KMS-11 (cell line): Measurements from ENCODE around the gene COL8A1.

Experiments
- H2AFZ ChIP-seq: fragments of 200-600 bp; sonication (generic); 2 replicates; pipeline ENCODE4 v1.6.1; 2016; ENCODE audit warnings: antibody characterized with exemption, mixed run types, low read depth
- H3K27ac ChIP-seq: fragments of 200-600 bp; sonication (generic); 2 replicates; pipeline ENCODE4 v1.6.1; 2016; ENCODE audit warnings: mild to moderate bottlenecking, mixed run types
- H3K27me3 ChIP-seq: fragments of 200-600 bp; sonication (generic); 2 replicates; pipeline ENCODE4 v1.6.1; 2017; ENCODE audit warnings: mild to moderate bottlenecking, low read depth, mixed run types, moderate library complexity; ENCODE audit not compliant: insufficient read depth
- H3K36me3 ChIP-seq: fragments of 200-600 bp; sonication (generic); 2 replicates; pipeline ENCODE4 v1.6.1; 2017; ENCODE audit warnings: mild to moderate bottlenecking, mixed run types; ENCODE audit not compliant: insufficient read depth
- H3K4me1 ChIP-seq: fragments of 200-600 bp; sonication (generic); 2 replicates; pipeline ENCODE4 v1.6.1; 2016; ENCODE audit warnings: mild to moderate bottlenecking, low read depth, mixed run types; ENCODE audit not compliant: poor library complexity, severe bottlenecking
- H3K4me2 ChIP-seq: fragments of 200-600 bp; sonication (generic); 2 replicates; pipeline ENCODE4 v1.7.0; 2016; ENCODE audit warnings: mild to moderate bottlenecking, mixed run types
- H3K4me3 ChIP-seq: fragments of 200-600 bp; sonication (generic); IDR thresholded peaks from 2 replicates; pipeline ENCODE4 v1.6.1; 2017; ENCODE audit warnings: low read depth, low read length, mixed read lengths; ENCODE audit not compliant: insufficient read depth
- H3K79me2 ChIP-seq: fragments of 200-600 bp; sonication (generic); 2 replicates; pipeline ENCODE4 v1.6.1; 2016; ENCODE audit warnings: low read depth, mixed run types; ENCODE audit not compliant: insufficient read depth
- H3K9ac ChIP-seq: fragments of 200-600 bp; sonication (generic); 2 replicates; pipeline ENCODE4 v1.6.1; 2016; ENCODE audit warnings: mild to moderate bottlenecking, mixed run types
- H4K20me1 ChIP-seq: fragments of 200-600 bp; sonication (generic); 2 replicates; pipeline ENCODE4 v1.6.1; 2016; ENCODE audit warnings: mild to moderate bottlenecking, mixed run types; ENCODE audit not compliant: insufficient read depth
- TF ChIP-seq, protein P1 (sequence below): fragments of 200-600 bp; sonication (generic); conservative IDR thresholded peaks from 2 replicates; pipeline ENCODE4 v1.6.1; 2017; ENCODE audit warnings: low read depth, mild to moderate bottlenecking, antibody characterized with exemption, low read length, moderate library complexity, mixed read lengths

COL8A1 gene

GRCh38 chr3:99647081-99647480 lies 8.7 kb downstream of the COL8A1 start:
- Histone ChIP-seq H3K36me3 (no peaks in the 10 kb centered on the region), H2AFZ (no peak overlapping the region), H3K79me2 (no peaks in the 10 kb centered on the region), H3K9ac (no peak overlapping the region), H3K27me3 (no peaks in the 10 kb centered on the region), H3K4me1 (peaks cover 57% of the 10 kb centered on the region), H3K4me2 (peak overlapping the region; percentile 69; the same call in 1 of the 2 replicates), H3K27ac (no peak overlapping the region), H3K4me3 (no peak overlapping the region), H4K20me1 (no peaks in the 10 kb centered on the region)
- TF ChIP-seq, protein P1, sequence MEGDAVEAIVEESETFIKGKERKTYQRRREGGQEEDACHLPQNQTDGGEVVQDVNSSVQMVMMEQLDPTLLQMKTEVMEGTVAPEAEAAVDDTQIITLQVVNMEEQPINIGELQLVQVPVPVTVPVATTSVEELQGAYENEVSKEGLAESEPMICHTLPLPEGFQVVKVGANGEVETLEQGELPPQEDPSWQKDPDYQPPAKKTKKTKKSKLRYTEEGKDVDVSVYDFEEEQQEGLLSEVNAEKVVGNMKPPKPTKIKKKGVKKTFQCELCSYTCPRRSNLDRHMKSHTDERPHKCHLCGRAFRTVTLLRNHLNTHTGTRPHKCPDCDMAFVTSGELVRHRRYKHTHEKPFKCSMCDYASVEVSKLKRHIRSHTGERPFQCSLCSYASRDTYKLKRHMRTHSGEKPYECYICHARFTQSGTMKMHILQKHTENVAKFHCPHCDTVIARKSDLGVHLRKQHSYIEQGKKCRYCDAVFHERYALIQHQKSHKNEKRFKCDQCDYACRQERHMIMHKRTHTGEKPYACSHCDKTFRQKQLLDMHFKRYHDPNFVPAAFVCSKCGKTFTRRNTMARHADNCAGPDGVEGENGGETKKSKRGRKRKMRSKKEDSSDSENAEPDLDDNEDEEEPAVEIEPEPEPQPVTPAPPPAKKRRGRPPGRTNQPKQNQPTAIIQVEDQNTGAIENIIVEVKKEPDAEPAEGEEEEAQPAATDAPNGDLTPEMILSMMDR = no peak

- H3K9ac ChIP-seq = no peak overlapping the region
- TF ChIP-seq, protein P1 = no peak
- peaks cover 56% of the 10 kb centered on the region for H3K4me1 ChIP-seq
- no peaks in the 10 kb centered on the region for H4K20me1 ChIP-seq
- no peaks in the 10 kb centered on the region for H3K27me3 ChIP-seq
- peak overlapping the region; percentile 69 for H3K4me2 ChIP-seq
- no peak overlapping the region for H3K4me3 ChIP-seq
- H3K27ac ChIP-seq = peak overlapping the region; percentile 18; the same call in 1 of the 2 replicates
- H2AFZ ChIP-seq = peak overlapping the region; percentile 36; the same call in 1 of the 2 replicates
- H3K79me2 ChIP-seq = no peaks in the 10 kb centered on the region
- H3K36me3 ChIP-seq = no peaks in the 10 kb centered on the region
These were observed 9.7 kb downstream of the COL8A1 start for GRCh38 chr3:99648101-99648500.

DNA sequence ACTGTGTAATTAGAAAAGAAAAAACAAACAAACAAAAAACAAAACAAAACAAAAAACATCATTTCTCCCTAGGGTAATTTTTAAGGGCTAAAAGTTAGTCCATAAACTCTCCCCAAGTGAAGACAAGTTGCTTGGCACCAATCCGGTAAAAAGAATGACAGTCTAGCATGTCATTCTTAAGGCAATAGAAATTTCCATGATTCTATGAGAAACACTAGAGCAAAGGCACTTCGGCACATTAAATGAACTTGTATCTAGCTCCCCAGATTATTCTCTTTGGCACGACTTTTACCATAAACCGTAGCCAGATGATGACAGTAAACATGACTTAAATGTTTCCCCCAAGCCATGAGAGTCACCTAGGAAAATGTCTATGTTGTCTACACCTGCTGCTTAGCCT lies 10.1 kb downstream of the COL8A1 start:
- no peak overlapping the region for H3K9ac ChIP-seq
- TF ChIP-seq, protein P1 = no peak
- H3K36me3 ChIP-seq = no peaks in the 10 kb centered on the region
- peak overlapping the region; percentile 36; the same call in 1 of the 2 replicates for H2AFZ ChIP-seq
- H3K27me3 ChIP-seq = no peaks in the 10 kb centered on the region
- H4K20me1 ChIP-seq = no peaks in the 10 kb centered on the region
- H3K4me2 ChIP-seq = peak overlapping the region; percentile 69
- no peaks in the 10 kb centered on the region for H3K79me2 ChIP-seq
- peaks cover 52% of the 10 kb centered on the region for H3K4me1 ChIP-seq
- H3K27ac ChIP-seq = peak overlapping the region; percentile 18; the same call in 1 of the 2 replicates
- H3K4me3 ChIP-seq = no peak overlapping the region

DNA sequence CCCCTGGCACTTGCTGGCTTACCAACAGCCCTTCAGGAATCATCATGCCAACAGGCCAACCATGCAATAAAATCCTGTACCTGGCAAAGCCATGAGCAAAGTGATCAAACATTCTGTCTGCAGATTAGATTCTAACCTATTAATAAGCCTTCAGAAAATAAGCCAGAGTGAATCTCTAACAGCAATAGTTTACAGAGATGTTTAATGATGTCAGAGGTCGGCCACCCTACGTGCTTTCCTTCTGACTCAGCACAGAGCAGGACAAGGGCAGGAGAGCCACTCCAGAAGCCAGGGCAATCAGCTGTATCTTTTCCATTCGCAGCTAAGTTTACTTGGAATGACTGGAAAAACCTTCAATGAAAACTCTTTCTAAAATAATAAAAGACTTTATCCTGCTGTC lies 13.1 kb downstream of the COL8A1 start:
- TF ChIP-seq, protein P1 = no peak
- Histone ChIP-seq H2AFZ (no peak overlapping the region), H3K36me3 (no peaks in the 10 kb centered on the region), H3K4me2 (no peak overlapping the region), H4K20me1 (no peaks in the 10 kb centered on the region), H3K4me3 (no peak overlapping the region), H3K79me2 (no peaks in the 10 kb centered on the region), H3K27me3 (no peaks in the 10 kb centered on the region), H3K27ac (no peak overlapping the region), H3K9ac (no peak overlapping the region), H3K4me1 (peaks cover 27% of the 10 kb centered on the region)
